Gastrocnemius medialis (tissue), 4 donors: ENCODE data around the gene DCDC2C. TPM values are rescaled to one million over a fixed set of nuclear protein-coding genes. Genes with fewer than 3 reads are reported as not detected.

Experiments
- ATAC-seq, 2 donors: fragments of 150-250 bp; one replicate each; pipeline ENCODE4 v1.9.1; 2016
- DNase-seq, 2 donors: peaks; one replicate each; pipeline ENCODE4 v3.0.0-alpha.2; 2019
- H3K27ac ChIP-seq, 4 donors: fragments of 200-600 bp; sonication (generic); 1 replicate in 1 of 4; 2 replicates in 3 of 4; pipeline ENCODE4 v1.5.1; 2016 to 2018; ENCODE audit warnings: mild to moderate bottlenecking in 2 of 4, moderate library complexity in 1 of 4
- H3K27me3 ChIP-seq, 3 donors: fragments of 200-600 bp; sonication (generic) in 2 of 3; 1 replicate in 1 of 3; 2 replicates in 2 of 3; pipeline versions ENCODE4 v1.5.1 to v1.6.0; 2016 to 2019; ENCODE audit warnings: mild to moderate bottlenecking in 1 of 3, moderate library complexity in 1 of 3
- H3K36me3 ChIP-seq, 2 donors: fragments of 200-600 bp; sonication (generic) in 1 of 2; one replicate each; pipeline ENCODE4 v1.5.1; 2017 to 2018
- H3K4me1 ChIP-seq, 2 donors: fragments of 200-600 bp; sonication (generic) in 1 of 2; one replicate each; pipeline ENCODE4 v1.5.1; 2016 to 2017; ENCODE audit warnings: mild to moderate bottlenecking in 2 of 2
- H3K4me3 ChIP-seq, 4 donors: fragments of 200-600 bp; sonication (generic) in 3 of 4; 1 replicate in 1 of 4; 2 replicates in 3 of 4; pipeline ENCODE4 v1.5.1; 2016 to 2019; ENCODE audit warnings: mild to moderate bottlenecking in 2 of 4
- H3K9me3 ChIP-seq, 3 donors: fragments of 200-600 bp; sonication (generic) in 2 of 3; 1 replicate in 1 of 3; 2 replicates in 2 of 3; pipeline ENCODE4 v1.5.1; 2016 to 2019
- CTCF ChIP-seq, 5 experiments: fragments of 450-650 bp in 3 of 5; fragments of 200-600 bp in 2 of 5; sonication (generic) in 2 of 5; IDR thresholded peaks in 4 of 5; conservative IDR thresholded peaks in 1 of 5; 1 replicate in 4 of 5; 2 replicates in 1 of 5; pipeline ENCODE4 v1.5.1; 2016 to 2019; ENCODE audit warnings: antibody characterized with exemption in 5 of 5, mild to moderate bottlenecking in 3 of 5, moderate library complexity in 3 of 5
- POLR2A ChIP-seq, 2 donors: fragments of 450-650 bp; IDR thresholded peaks; one replicate each; pipeline ENCODE4 v1.6.1; 2017; ENCODE audit warnings: antibody characterized with exemption in 2 of 2, mild to moderate bottlenecking in 2 of 2, moderate library complexity in 2 of 2
- in situ Hi-C, 4 donors: fragments of 200-750 bp; cut with MboI; loops; one replicate each; pipeline versions ENCODE4 v1.15.0 to v1.8.0; 2017; ENCODE audit warnings: low sequenced_read_pairs in 4 of 4
- intact Hi-C: fragments of 100-400 bp; cut with DNase I; formaldehyde crosslinking; loops from one replicate; pipeline ENCODE4 v1.15.1; 2023; ENCODE audit warnings: low total_unique reads
- total RNA-seq, 4 donors: library from RNA; depleted of rRNA; stranded (reverse); fragments of >200 nt; gene quantifications; one replicate each; pipeline versions ENCODE4 v1.1.0 to v1.2.3, GENCODE V29; 2016

DCDC2C gene
- total RNA-seq, 4 donors from 2014 or later, result not detected

DNA sequence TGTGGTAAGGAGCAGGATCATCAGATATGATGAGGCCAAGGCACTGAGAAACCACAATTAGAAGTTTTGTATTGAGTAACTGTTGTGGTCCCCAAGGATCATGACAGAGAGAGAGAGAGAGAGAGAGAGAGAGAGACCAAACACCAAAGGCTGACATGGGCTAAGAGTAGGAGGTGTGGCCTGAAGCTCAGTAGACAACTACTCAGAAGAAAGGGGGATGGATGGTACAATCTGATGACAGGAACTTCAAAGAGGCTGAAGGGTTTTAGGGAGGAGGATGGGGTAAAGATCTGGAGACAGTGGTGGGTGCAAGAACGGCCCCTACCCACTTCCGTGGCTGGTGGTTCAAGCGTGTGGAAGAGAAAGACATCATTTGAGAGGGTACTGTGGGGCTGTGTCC is 135.0 kb downstream of the DCDC2C start:
- no peak overlapping the region for H3K4me3 ChIP-seq
- no peak overlapping the region for H3K27ac ChIP-seq
- DNase-seq (no peak), ATAC-seq (no peak)
- in situ Hi-C loops, result no loop called here
- H3K4me1 ChIP-seq, result no peaks in the 10 kb centered on the region
- H3K9me3 ChIP-seq, result no peaks in the 10 kb centered on the region
- H3K27me3 ChIP-seq, result no peaks in the 10 kb centered on the region
- no peak for TF ChIP-seq POLR2A (IDR thresholded peaks at IDR 0.05)
- TF ChIP-seq CTCF (IDR thresholded peaks at IDR 0.05 in 4 of 5, conservative IDR thresholded peaks at IDR 0.05 in 1 of 5), result no peak
- intact Hi-C loops, result no loop called here
- H3K36me3 ChIP-seq, result no peaks in the 10 kb centered on the region

DNA sequence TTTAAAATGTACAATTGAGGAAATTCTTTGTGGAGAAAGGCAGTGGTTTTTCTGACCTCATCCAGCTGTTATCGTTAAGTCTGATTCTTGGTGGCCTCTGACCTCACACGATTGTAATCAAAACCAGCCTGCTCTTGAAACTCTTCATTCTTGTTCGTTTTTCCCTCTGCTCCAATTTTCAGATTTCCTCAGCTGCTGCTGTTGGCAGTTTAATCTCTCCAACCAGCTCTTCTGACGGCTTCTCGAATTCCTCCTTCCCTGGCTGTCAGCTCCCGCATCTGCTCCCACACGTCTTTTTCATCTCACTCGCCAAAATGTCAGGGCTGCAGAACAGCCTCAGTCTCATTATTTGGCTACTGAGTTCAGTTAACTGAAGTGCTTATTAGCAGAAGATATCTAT is 136.1 kb downstream of the DCDC2C start:
- Histone ChIP-seq H3K36me3 (no peaks in the 10 kb centered on the region), H3K4me3 (no peak overlapping the region), H3K27me3 (no peaks in the 10 kb centered on the region), H3K27ac (no peak overlapping the region), H3K4me1 (no peaks in the 10 kb centered on the region), H3K9me3 (no peaks in the 10 kb centered on the region)
- TF ChIP-seq CTCF (IDR thresholded peaks at IDR 0.05 in 4 of 5, conservative IDR thresholded peaks at IDR 0.05 in 1 of 5) (no peak), POLR2A (IDR thresholded peaks at IDR 0.05) (no peak)
- intact Hi-C loops (no loop called here), in situ Hi-C loops (no loop called here)
- ATAC-seq (no peak), DNase-seq (no peak)

GRCh38 chr2:3840611-3841155 is 137.3 kb downstream of the DCDC2C start:
- Histone ChIP-seq H3K4me3 (no peak overlapping the region), H3K36me3 (no peaks in the 10 kb centered on the region)
- TF ChIP-seq CTCF (IDR thresholded peaks at IDR 0.05 in 4 of 5, conservative IDR thresholded peaks at IDR 0.05 in 1 of 5) (no peak), POLR2A (IDR thresholded peaks at IDR 0.05) (no peak)

DNA sequence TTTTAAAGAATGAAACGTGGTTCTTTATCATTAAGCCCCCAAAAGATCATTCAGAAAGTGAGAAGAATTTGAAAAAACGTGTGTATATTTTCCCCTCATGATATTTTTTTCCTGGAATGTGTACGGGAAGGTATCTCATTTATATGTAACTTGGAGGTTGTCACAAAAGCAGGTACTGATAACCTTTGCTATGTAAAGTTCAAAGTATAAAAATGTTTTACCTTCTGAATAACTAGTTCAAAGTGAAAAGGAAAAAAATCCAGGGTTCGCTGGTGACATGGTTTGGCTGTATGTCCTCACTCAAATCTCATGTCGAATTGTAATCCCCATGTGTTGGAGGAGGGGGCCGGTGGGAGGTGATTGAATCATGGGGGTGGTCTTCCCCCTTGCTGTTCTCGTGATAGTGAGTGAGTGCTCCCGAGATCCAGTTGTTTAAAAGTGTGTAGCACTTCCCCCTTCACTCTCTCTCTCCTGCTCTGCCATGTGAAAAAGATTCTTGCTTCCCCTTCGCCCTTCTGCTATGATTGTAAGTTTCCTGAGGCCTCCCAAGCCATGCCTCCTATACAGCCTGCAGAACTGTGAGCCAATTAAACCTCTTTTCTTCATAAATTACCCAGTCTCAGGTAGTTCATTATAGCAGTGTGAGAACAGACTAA is 144.2 kb downstream of the DCDC2C start:
- ATAC-seq (no peak), DNase-seq (no peak)
- H3K9me3 ChIP-seq, result no peaks in the 10 kb centered on the region
- H3K36me3 ChIP-seq, result no peaks in the 10 kb centered on the region
- TF ChIP-seq POLR2A (IDR thresholded peaks at IDR 0.05), result no peak
- TF ChIP-seq CTCF (IDR thresholded peaks at IDR 0.05 in 4 of 5, conservative IDR thresholded peaks at IDR 0.05 in 1 of 5), result no peak
- intact Hi-C loops (no loop called here), in situ Hi-C loops (no loop called here)
- no peaks in the 10 kb centered on the region for H3K4me1 ChIP-seq
- H3K27me3 ChIP-seq, result no peaks in the 10 kb centered on the region
- H3K27ac ChIP-seq, result no peak overlapping the region
- H3K4me3 ChIP-seq, result no peak overlapping the region

More at GRCh38 chr2:3840611-3841155, 137.3 kb downstream of the DCDC2C start:
- no peaks in the 10 kb centered on the region for H3K9me3 ChIP-seq
- intact Hi-C loops (no loop called here), in situ Hi-C loops (no loop called here)
- no peak for ATAC-seq
- no peaks in the 10 kb centered on the region for H3K27me3 ChIP-seq
- no peak for DNase-seq
- H3K4me1 ChIP-seq, result no peaks in the 10 kb centered on the region
- no peak overlapping the region for H3K27ac ChIP-seq
